C4-2B (cell line): ENCODE measurements around the gene GAGE12G.
"Not testable (repeated sequence)": the region's sequence is repeated elsewhere in the genome, so short reads cannot be mapped to it uniquely, and the experiment has no call there.

Source experiments
- H3K27ac ChIP-seq: fragments of 450-650 bp; 2 replicates; pipeline ENCODE4 v1.5.1; 2017
- ZFX ChIP-seq: fragments of 450-650 bp; IDR thresholded peaks from 2 replicates; pipeline ENCODE4 v1.6.1; 2017
- TF ChIP-seq, protein P1 (sequence below): fragments of 450-650 bp; conservative IDR thresholded peaks from 2 replicates; pipeline ENCODE4 v1.5.1; 2017; ENCODE audit warnings: mild to moderate bottlenecking

The GAGE12G gene, protein sequence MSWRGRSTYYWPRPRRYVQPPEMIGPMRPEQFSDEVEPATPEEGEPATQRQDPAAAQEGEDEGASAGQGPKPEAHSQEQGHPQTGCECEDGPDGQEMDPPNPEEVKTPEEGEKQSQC

DNA sequence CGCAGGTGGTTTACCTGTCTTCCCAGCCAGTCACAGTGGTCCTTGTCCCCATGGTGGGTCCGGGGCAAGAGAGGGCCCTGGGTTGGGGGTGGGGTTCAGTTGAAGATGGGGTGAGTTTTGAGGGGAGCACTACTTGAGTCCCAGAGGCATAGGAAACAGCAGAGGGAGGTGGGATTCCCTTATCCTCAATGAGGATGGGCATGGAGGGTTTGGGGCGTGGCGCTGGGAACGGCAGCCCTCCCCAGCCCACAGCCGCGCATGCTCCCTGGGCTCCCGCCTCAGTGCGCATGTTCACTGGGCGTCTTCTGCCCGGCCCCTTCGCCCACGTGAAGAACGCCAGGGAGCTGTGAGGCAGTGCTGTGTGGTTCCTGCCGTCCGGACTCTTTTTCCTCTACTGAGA, at the start of gene GAGE12G:
Gene GAGE12G (plus strand): TSS at position 301 of the 400 bp plus-strand sequence. CDS start 1,155 bp downstream, outside the sequence.
- H3K27ac ChIP-seq: not testable (repeated sequence)

DNA sequence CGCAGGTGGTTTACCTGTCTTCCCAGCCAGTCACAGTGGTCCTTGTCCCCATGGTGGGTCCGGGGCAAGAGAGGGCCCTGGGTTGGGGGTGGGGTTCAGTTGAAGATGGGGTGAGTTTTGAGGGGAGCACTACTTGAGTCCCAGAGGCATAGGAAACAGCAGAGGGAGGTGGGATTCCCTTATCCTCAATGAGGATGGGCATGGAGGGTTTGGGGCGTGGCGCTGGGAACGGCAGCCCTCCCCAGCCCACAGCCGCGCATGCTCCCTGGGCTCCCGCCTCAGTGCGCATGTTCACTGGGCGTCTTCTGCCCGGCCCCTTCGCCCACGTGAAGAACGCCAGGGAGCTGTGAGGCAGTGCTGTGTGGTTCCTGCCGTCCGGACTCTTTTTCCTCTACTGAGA, 38.3 kb upstream of the GAGE12G start, which contains the start of gene GAGE12C:
Gene GAGE12C (plus strand): TSS at position 301 of the 400 bp plus-strand sequence. CDS start 1,155 bp downstream, outside the sequence.
- H3K27ac ChIP-seq: not testable (repeated sequence)

DNA sequence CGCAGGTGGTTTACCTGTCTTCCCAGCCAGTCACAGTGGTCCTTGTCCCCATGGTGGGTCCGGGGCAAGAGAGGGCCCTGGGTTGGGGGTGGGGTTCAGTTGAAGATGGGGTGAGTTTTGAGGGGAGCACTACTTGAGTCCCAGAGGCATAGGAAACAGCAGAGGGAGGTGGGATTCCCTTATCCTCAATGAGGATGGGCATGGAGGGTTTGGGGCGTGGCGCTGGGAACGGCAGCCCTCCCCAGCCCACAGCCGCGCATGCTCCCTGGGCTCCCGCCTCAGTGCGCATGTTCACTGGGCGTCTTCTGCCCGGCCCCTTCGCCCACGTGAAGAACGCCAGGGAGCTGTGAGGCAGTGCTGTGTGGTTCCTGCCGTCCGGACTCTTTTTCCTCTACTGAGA, 28.8 kb upstream of the GAGE12G start, which contains the start of gene GAGE12D:
Gene GAGE12D (plus strand): TSS at position 301 of the 400 bp plus-strand sequence. CDS start 1,155 bp downstream, outside the sequence.
- H3K27ac ChIP-seq: not testable (repeated sequence)

DNA sequence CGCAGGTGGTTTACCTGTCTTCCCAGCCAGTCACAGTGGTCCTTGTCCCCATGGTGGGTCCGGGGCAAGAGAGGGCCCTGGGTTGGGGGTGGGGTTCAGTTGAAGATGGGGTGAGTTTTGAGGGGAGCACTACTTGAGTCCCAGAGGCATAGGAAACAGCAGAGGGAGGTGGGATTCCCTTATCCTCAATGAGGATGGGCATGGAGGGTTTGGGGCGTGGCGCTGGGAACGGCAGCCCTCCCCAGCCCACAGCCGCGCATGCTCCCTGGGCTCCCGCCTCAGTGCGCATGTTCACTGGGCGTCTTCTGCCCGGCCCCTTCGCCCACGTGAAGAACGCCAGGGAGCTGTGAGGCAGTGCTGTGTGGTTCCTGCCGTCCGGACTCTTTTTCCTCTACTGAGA, 19.2 kb upstream of the GAGE12G start, which contains the start of gene GAGE12E:
Gene GAGE12E (plus strand): TSS at position 301 of the 400 bp plus-strand sequence. CDS start 1,155 bp downstream, outside the sequence.
- not testable (repeated sequence) for H3K27ac ChIP-seq

DNA sequence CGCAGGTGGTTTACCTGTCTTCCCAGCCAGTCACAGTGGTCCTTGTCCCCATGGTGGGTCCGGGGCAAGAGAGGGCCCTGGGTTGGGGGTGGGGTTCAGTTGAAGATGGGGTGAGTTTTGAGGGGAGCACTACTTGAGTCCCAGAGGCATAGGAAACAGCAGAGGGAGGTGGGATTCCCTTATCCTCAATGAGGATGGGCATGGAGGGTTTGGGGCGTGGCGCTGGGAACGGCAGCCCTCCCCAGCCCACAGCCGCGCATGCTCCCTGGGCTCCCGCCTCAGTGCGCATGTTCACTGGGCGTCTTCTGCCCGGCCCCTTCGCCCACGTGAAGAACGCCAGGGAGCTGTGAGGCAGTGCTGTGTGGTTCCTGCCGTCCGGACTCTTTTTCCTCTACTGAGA, 9.7 kb upstream of the GAGE12G start, which contains the start of gene GAGE12F:
Gene GAGE12F (plus strand): TSS at position 301 of the 400 bp plus-strand sequence. CDS start 1,155 bp downstream, outside the sequence.
- H3K27ac ChIP-seq: not testable (repeated sequence)

DNA sequence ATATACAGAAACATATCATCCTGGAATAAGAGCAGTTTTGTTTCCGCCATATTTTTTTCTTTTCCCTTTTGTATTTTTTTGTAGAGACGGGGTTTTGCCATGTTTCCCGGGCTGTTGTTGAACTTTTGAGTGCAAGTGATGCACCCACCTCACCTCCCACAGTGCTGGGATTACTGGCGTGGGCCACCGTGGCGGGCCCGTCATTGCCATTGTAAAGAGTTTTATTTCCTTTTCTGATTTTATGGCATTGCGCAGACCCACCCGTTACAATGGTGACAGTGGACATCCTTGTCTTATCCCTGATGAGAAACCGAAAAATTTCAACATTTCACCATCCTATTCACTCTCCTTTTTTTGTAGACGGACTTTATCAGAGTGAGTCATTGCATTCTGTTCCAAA, 1.5 kb upstream of the GAGE12G start:
- not testable (repeated sequence) for H3K27ac ChIP-seq

DNA sequence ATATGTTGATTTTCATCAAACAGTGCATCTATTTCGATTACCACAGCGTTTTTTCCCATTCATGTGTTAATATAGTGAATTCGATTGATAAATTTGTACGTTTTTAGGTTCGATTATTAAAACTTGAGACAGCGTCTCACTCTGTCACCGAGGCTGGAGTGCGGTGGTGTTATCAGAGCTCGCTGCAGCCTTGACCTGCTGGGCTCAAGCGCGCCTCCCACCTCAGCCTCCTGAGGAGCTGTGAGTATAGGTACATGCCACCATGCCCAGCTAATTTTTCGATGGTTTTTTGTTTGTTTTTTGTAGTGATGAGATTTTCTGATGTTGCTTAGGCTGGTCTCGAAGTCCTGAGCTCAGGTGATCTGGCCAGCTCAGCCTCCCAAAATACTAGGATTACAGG, 1.0 kb upstream of the GAGE12G start:
- H3K27ac ChIP-seq: not testable (repeated sequence)

DNA sequence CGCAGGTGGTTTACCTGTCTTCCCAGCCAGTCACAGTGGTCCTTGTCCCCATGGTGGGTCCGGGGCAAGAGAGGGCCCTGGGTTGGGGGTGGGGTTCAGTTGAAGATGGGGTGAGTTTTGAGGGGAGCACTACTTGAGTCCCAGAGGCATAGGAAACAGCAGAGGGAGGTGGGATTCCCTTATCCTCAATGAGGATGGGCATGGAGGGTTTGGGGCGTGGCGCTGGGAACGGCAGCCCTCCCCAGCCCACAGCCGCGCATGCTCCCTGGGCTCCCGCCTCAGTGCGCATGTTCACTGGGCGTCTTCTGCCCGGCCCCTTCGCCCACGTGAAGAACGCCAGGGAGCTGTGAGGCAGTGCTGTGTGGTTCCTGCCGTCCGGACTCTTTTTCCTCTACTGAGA, 9.4 kb downstream of the GAGE12G start, which contains the start of gene GAGE12H:
Gene GAGE12H (plus strand): TSS at position 301 of the 400 bp plus-strand sequence. CDS start 1,155 bp downstream, outside the sequence.
- H3K27ac ChIP-seq: not testable (repeated sequence)

DNA sequence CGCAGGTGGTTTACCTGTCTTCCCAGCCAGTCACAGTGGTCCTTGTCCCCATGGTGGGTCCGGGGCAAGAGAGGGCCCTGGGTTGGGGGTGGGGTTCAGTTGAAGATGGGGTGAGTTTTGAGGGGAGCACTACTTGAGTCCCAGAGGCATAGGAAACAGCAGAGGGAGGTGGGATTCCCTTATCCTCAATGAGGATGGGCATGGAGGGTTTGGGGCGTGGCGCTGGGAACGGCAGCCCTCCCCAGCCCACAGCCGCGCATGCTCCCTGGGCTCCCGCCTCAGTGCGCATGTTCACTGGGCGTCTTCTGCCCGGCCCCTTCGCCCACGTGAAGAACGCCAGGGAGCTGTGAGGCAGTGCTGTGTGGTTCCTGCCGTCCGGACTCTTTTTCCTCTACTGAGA, 19.0 kb downstream of the GAGE12G start, which contains the start of gene GAGE2A:
Gene GAGE2A (plus strand): TSS at position 301 of the 400 bp plus-strand sequence. CDS start 1,155 bp downstream, outside the sequence.
- H3K27ac ChIP-seq: not testable (repeated sequence)

DNA sequence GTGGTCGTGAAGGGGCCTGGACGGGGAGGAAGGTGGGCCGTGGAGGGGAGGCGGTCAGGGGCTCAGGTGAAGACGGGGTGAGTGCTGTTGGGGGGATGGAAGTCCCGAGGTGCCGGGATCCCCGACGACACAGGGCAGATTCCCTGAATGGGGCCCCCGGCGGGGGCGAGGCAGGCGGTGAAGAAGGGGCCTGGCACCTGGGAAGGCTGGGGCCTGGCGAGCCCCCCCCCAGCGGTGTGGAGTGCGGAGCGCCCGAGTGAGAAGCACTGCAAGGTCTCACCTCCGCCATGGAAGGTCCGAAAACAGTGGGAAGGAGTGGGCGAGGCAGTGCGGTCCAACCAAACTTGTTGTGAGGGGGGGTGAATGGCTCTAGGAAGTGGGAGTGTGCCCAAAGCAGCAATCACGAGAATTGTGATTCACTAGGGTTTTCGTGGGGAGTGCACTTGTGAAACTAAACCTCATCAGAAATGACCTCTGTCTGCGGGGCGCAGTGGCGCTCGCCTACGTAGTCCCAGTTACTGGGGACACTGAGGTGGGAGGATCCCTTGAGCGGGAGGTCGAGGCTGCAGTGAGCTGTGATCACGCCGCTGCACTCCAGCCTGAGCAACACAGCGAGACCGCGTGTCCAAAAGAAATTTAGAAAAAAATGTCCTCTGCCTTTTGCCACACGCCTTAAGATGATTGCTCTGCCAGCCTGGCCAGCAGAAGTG, 19.7 kb downstream of the GAGE12G start:
- H3K27ac ChIP-seq: not testable (repeated sequence)

DNA sequence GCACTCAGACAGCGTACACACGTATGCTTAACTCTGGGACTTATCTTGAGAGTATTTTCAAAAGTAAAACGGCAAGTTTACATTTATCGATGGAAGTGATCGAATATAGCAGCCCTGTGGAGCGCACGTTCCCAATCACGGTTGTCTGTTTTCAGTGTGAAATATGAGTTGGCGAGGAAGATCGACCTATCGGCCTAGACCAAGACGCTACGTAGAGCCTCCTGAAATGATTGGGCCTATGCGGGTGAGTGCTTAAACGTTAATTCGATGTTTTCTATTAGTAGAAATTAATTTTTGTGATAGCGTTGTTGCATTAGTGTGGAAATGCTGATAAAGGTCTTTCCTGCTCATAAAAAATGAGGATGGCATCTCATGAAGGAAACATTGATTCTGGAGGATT, 20.3 kb downstream of the GAGE12G start:
- not testable (repeated sequence) for H3K27ac ChIP-seq

DNA sequence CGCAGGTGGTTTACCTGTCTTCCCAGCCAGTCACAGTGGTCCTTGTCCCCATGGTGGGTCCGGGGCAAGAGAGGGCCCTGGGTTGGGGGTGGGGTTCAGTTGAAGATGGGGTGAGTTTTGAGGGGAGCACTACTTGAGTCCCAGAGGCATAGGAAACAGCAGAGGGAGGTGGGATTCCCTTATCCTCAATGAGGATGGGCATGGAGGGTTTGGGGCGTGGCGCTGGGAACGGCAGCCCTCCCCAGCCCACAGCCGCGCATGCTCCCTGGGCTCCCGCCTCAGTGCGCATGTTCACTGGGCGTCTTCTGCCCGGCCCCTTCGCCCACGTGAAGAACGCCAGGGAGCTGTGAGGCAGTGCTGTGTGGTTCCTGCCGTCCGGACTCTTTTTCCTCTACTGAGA, 28.5 kb downstream of the GAGE12G start, which contains the start of gene GAGE1:
Gene GAGE1 (plus strand): TSS at position 301 of the 400 bp plus-strand sequence. CDS start 1,155 bp downstream, outside the sequence.
- not testable (repeated sequence) for H3K27ac ChIP-seq

DNA sequence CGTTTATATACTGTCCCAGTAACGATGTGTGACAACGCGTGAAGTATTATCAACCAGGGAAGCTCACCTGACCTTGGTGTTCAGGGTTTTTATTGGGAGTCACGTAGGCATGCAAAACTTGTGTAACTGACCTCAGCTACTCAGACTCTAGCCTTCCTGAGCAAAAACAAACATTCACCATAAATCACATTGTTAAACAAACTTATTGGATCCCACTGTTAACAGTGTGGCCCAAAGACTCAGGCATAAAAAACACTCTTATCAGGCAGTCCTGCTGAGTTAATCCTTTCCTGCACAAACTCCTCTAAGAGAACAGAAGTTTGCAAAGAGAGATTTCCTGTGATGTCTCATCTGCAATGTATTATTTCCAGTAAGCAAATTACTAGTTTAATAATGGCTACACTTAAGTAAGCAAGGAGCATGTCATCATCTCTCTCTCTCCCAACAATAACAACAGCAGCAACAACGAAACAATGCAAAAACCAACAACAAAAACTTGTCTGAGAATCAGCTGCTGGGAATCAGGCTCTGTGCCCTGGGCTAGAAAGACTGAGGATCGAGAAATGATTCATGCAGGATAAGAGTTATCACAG, 40.6 kb downstream of the GAGE12G start:
- H3K27ac ChIP-seq: no peak overlapping the region
- no peak for TF ChIP-seq ZFX
- TF ChIP-seq, protein P1, sequence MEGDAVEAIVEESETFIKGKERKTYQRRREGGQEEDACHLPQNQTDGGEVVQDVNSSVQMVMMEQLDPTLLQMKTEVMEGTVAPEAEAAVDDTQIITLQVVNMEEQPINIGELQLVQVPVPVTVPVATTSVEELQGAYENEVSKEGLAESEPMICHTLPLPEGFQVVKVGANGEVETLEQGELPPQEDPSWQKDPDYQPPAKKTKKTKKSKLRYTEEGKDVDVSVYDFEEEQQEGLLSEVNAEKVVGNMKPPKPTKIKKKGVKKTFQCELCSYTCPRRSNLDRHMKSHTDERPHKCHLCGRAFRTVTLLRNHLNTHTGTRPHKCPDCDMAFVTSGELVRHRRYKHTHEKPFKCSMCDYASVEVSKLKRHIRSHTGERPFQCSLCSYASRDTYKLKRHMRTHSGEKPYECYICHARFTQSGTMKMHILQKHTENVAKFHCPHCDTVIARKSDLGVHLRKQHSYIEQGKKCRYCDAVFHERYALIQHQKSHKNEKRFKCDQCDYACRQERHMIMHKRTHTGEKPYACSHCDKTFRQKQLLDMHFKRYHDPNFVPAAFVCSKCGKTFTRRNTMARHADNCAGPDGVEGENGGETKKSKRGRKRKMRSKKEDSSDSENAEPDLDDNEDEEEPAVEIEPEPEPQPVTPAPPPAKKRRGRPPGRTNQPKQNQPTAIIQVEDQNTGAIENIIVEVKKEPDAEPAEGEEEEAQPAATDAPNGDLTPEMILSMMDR: no peak

DNA sequence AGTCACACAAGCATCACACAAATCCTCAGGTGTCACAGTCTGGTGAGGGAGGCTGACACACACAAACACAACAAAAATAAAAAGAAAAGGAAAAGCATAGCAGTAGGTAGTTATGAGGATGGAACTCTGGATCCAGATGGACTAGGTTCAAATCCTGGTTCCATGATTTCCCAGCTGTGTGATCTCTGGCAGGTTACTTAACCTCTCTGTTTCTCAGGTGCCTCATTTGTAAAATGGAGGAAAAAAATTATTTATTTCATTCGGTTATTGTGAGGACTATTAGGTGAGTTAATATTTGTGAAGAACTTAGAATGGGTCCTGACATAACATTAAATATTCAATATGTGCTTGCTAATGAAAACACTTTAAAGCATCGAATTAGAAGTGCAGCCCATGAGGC, 48.4 kb downstream of the GAGE12G start:
- no peak for TF ChIP-seq ZFX
- TF ChIP-seq, protein P1: no peak

More for the DNA sequence above, 48.4 kb downstream of the GAGE12G start:
- no peak overlapping the region for H3K27ac ChIP-seq
